ENCODE results near the gene LIPA.

Gene LIPA

DNA sequence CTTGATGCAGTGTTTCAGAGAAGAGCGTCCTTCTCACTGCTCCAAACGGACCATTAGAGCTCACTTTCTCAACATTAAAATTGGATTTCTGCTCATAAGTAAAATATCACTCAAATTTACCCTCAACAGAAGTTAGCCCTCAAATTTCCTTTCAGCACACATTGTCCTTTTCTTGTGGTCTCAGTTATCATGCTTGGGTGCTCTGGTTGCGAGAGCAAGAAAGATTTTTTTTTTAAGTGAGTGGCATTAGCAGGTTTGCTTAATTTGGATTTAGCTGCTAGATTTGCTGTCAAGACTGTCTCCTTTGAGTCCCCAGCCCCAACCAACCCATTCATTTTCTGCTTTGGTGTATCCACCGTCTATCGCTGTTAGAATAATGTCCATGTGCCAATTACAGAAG is 41.9 kb downstream of the LIPA start (continued):
- TF ChIP-seq ZNF565 (CRISPR knock-in tag; conservative IDR thresholded peaks at IDR 0.05; ENCODE audit: low read depth) (no peak), OSR1 (CRISPR knock-in tag; IDR thresholded peaks at IDR 0.05) (no peak)

DNA sequence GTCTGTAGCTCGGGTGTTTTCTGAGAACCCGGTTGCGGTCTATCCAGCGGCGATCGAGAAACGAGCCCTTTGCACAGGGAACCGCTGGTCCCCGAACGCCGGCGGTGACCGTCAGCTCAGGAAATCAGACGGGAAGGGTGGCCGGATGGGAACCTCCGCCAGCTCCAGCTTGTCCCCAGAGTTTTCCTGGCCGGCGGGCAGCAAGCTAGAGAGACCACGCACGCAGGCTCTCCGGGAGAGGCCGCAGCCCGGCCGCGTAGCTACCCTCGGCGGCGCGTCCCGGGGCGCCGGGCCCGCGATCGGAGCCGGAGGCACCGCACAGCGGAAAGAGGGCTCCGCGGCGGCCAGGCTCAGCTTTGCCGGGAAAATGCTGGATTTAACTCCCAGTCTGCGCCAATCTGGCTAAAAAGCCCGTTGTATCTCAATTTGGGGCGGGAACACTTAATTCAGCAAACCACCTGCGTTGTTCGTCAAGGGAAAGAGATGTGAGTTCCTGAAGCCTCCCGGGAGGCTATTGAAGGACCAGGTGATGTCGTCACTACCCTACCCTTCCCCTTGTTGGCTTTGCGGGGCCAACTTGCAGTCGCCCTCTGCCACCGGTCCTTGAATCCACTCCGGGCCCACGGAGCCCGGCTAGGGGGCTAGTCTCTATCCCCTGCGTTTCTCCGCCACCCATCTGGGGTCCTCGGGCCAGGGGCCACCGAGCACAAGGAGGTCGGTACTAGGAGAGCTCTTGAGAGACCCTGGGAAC is 43.6 kb downstream of the LIPA start:
- peak; percentile 65 for ATAC-seq
- TF ChIP-seq TSHZ2 (CRISPR knock-in tag; IDR thresholded peaks at IDR 0.05) = no peak
- no peak for TF ChIP-seq TCF4 (CRISPR knock-in tag; IDR thresholded peaks at IDR 0.05; ENCODE audit: borderline replicate concordance)
- TF ChIP-seq ZNF70 (CRISPR knock-in tag; IDR thresholded peaks at IDR 0.05) = no peak
- TF ChIP-seq RARB (CRISPR knock-in tag; IDR thresholded peaks at IDR 0.05) = no peak
- no peak for TF ChIP-seq GLIS3 (CRISPR knock-in tag; IDR thresholded peaks at IDR 0.05)
- TF ChIP-seq ESRRG (CRISPR knock-in tag; IDR thresholded peaks at IDR 0.05) = no peak
- no peak for TF ChIP-seq ZNF8 (CRISPR knock-in tag; IDR thresholded peaks at IDR 0.05)
- TF ChIP-seq, protein P1, sequence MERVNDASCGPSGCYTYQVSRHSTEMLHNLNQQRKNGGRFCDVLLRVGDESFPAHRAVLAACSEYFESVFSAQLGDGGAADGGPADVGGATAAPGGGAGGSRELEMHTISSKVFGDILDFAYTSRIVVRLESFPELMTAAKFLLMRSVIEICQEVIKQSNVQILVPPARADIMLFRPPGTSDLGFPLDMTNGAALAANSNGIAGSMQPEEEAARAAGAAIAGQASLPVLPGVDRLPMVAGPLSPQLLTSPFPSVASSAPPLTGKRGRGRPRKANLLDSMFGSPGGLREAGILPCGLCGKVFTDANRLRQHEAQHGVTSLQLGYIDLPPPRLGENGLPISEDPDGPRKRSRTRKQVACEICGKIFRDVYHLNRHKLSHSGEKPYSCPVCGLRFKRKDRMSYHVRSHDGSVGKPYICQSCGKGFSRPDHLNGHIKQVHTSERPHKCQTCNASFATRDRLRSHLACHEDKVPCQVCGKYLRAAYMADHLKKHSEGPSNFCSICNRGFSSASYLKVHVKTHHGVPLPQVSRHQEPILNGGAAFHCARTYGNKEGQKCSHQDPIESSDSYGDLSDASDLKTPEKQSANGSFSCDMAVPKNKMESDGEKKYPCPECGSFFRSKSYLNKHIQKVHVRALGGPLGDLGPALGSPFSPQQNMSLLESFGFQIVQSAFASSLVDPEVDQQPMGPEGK (CRISPR knock-in tag; IDR thresholded peaks at IDR 0.05; ENCODE audit: borderline replicate concordance) = no peak
- TF ChIP-seq PPARA (CRISPR knock-in tag; IDR thresholded peaks at IDR 0.05; ENCODE audit: borderline replicate concordance) = no peak
- no peak for TF ChIP-seq ZNF565 (CRISPR knock-in tag; conservative IDR thresholded peaks at IDR 0.05; ENCODE audit: low read depth)
- no peak for TF ChIP-seq ARNTL (CRISPR knock-in tag; IDR thresholded peaks at IDR 0.05; ENCODE audit: borderline replicate concordance, low read depth)
- no peak for TF ChIP-seq ZC3H10 (CRISPR knock-in tag; IDR thresholded peaks at IDR 0.05)
- no peak for TF ChIP-seq SNAI2 (CRISPR knock-in tag; IDR thresholded peaks at IDR 0.05)
- TF ChIP-seq, protein P2, sequence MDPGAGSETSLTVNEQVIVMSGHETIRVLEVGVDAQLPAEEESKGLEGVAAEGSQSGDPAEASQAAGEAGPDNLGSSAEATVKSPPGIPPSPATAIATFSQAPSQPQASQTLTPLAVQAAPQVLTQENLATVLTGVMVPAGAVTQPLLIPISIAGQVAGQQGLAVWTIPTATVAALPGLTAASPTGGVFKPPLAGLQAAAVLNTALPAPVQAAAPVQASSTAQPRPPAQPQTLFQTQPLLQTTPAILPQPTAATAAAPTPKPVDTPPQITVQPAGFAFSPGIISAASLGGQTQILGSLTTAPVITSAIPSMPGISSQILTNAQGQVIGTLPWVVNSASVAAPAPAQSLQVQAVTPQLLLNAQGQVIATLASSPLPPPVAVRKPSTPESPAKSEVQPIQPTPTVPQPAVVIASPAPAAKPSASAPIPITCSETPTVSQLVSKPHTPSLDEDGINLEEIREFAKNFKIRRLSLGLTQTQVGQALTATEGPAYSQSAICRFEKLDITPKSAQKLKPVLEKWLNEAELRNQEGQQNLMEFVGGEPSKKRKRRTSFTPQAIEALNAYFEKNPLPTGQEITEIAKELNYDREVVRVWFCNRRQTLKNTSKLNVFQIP (CRISPR knock-in tag; IDR thresholded peaks at IDR 0.05; ENCODE audit: borderline replicate concordance, low read depth) = no peak
- TF ChIP-seq CREB5 (CRISPR knock-in tag; IDR thresholded peaks at IDR 0.05; ENCODE audit: low read depth) = no peak
- TF ChIP-seq, protein P3, sequence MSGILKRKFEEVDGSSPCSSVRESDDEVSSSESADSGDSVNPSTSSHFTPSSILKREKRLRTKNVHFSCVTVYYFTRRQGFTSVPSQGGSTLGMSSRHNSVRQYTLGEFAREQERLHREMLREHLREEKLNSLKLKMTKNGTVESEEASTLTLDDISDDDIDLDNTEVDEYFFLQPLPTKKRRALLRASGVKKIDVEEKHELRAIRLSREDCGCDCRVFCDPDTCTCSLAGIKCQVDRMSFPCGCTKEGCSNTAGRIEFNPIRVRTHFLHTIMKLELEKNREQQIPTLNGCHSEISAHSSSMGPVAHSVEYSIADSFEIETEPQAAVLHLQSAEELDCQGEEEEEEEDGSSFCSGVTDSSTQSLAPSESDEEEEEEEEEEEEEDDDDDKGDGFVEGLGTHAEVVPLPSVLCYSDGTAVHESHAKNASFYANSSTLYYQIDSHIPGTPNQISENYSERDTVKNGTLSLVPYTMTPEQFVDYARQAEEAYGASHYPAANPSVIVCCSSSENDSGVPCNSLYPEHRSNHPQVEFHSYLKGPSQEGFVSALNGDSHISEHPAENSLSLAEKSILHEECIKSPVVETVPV (CRISPR knock-in tag; IDR thresholded peaks at IDR 0.05) = no peak

DNA sequence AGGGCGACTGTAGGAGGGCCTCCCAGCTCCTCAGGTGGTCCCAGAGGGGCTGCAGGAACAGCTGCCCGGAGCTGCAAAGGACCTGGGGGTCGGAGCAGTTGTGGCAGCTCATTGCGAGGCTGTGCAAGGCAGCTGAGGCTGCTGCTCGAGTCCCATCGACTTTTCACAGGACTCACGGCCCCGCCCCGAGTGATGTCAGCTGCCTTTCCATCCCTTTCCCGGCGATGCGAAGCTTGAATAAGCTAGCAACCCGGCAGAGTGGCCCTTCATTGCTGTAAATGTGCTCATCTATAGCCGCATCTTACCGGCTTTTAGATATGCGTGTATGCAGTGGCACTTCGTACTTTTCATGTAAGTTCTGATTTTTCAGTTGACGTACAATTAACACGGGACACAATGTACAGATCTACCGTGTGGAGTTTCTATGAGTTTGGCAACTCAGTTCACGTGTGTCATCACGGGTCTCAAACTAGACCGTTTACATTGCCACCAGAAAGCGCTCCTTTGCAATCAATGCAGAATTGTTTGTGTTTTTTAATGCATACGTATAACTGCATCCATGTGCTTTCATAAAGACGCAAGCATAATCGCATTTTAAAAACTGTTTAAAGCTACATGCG is 44.3 kb downstream of the LIPA start, which contains the start of gene CH25H:
Gene CH25H, minus strand, starts transcription at position 137 of the 620 bp plus-strand sequence. Its CDS starts 25 bp downstream, at position 112.
- peak; percentile 93 for ATAC-seq
- TF ChIP-seq RARB (CRISPR knock-in tag; IDR thresholded peaks at IDR 0.05) = no peak
- no peak for TF ChIP-seq ZFP3 (CRISPR knock-in tag; IDR thresholded peaks at IDR 0.05)
- TF ChIP-seq ESRRG (CRISPR knock-in tag; IDR thresholded peaks at IDR 0.05) = no peak
- no peak for TF ChIP-seq TCF4 (CRISPR knock-in tag; IDR thresholded peaks at IDR 0.05; ENCODE audit: borderline replicate concordance)
- no peak for TF ChIP-seq ZNF565 (CRISPR knock-in tag; conservative IDR thresholded peaks at IDR 0.05; ENCODE audit: low read depth)
- TF ChIP-seq TSHZ2 (CRISPR knock-in tag; IDR thresholded peaks at IDR 0.05) = no peak
- TF ChIP-seq ZNF70 (CRISPR knock-in tag; IDR thresholded peaks at IDR 0.05) = no peak
- no peak for TF ChIP-seq GLIS3 (CRISPR knock-in tag; IDR thresholded peaks at IDR 0.05)
- no peak for TF ChIP-seq TOX (CRISPR knock-in tag; IDR thresholded peaks at IDR 0.05; ENCODE audit: borderline replicate concordance)
- no peak for TF ChIP-seq ZNF8 (CRISPR knock-in tag; IDR thresholded peaks at IDR 0.05)
- TF ChIP-seq ISL1 (CRISPR knock-in tag; IDR thresholded peaks at IDR 0.05) = no peak
- TF ChIP-seq, protein P1 (CRISPR knock-in tag; IDR thresholded peaks at IDR 0.05; ENCODE audit: borderline replicate concordance) = no peak
- no peak for TF ChIP-seq ZC3H10 (CRISPR knock-in tag; IDR thresholded peaks at IDR 0.05)
- no peak for TF ChIP-seq ARNTL (CRISPR knock-in tag; IDR thresholded peaks at IDR 0.05; ENCODE audit: borderline replicate concordance, low read depth)
- TF ChIP-seq SNAI2 (CRISPR knock-in tag; IDR thresholded peaks at IDR 0.05) = no peak
- TF ChIP-seq CSDC2 (CRISPR knock-in tag; IDR thresholded peaks at IDR 0.05) = no peak
